ENCODE results near the gene CIAPIN1.

The CIAPIN1 gene

GRCh38 chr16:57476546-57477410 is 29.6 kb upstream of the CIAPIN1 start:
- DNase-seq (ENCODE audit: low read depth, low spot score), result no peak

- DNase-seq (ENCODE audit: low read depth, low spot score), result peak; percentile 26
Measured at GRCh38 chr16:57475711-57476339, 28.6 kb upstream of the CIAPIN1 start.

- no peak for DNase-seq (ENCODE audit: low read depth, low spot score)
Measured at GRCh38 chr16:57474671-57475661, 27.8 kb upstream of the CIAPIN1 start.

- no peak for DNase-seq (ENCODE audit: low read depth, low spot score)
Measured at GRCh38 chr16:57473906-57474305, 26.7 kb upstream of the CIAPIN1 start.

GRCh38 chr16:57473176-57473840 is 26.1 kb upstream of the CIAPIN1 start:
- DNase-seq (ENCODE audit: low read depth, low spot score), result no peak

GRCh38 chr16:57472665-57473060 is 25.5 kb upstream of the CIAPIN1 start:
- DNase-seq (ENCODE audit: low read depth, low spot score), result no peak

GRCh38 chr16:57471852-57472664 is 24.9 kb upstream of the CIAPIN1 start:
- DNase-seq (ENCODE audit: low read depth, low spot score), result no peak

GRCh38 chr16:57471209-57471608 is 24.0 kb upstream of the CIAPIN1 start:
- no peak for DNase-seq (ENCODE audit: low read depth, low spot score)

- no peak for DNase-seq (ENCODE audit: low read depth, low spot score)
Measured at GRCh38 chr16:57470711-57471110, 23.5 kb upstream of the CIAPIN1 start.

GRCh38 chr16:57469917-57470470 is 22.8 kb upstream of the CIAPIN1 start:
- no peak for DNase-seq (ENCODE audit: low read depth, low spot score)

- no peak for DNase-seq (ENCODE audit: low read depth, low spot score)
Measured at GRCh38 chr16:57469046-57469445, 21.9 kb upstream of the CIAPIN1 start.

- no peak for DNase-seq (ENCODE audit: low read depth, low spot score)
Measured at GRCh38 chr16:57468346-57468745, 21.2 kb upstream of the CIAPIN1 start.

- DNase-seq (ENCODE audit: low read depth, low spot score), result no peak
Measured at GRCh38 chr16:57464523-57464922, 17.3 kb upstream of the CIAPIN1 start.

GRCh38 chr16:57462978-57463362 is 15.8 kb upstream of the CIAPIN1 start:
- no peak for DNase-seq (ENCODE audit: low read depth, low spot score)

GRCh38 chr16:57462209-57462977 is 15.2 kb upstream of the CIAPIN1 start, which contains the start of gene POLR2C:
TSS of gene POLR2C (plus strand) at chr16:57462679. CDS start at chr16:57462725, 46 bp downstream.
- DNase-seq (ENCODE audit: low read depth, low spot score), result peak; percentile 82

GRCh38 chr16:57452021-57452420 is 4.8 kb upstream of the CIAPIN1 start:
- no peak for DNase-seq (ENCODE audit: low read depth, low spot score)

- no peak for DNase-seq (ENCODE audit: low read depth, low spot score)
Measured at GRCh38 chr16:57446531-57447185, 527 bp downstream of the CIAPIN1 start.

- DNase-seq (ENCODE audit: low read depth, low spot score), result no peak
Measured at GRCh38 chr16:57445510-57445909, 1.7 kb downstream of the CIAPIN1 start.

GRCh38 chr16:57444711-57445110 is 2.5 kb downstream of the CIAPIN1 start:
- DNase-seq (ENCODE audit: low read depth, low spot score), result no peak

Data from activated naive CD8-positive, alpha-beta T cell treated with anti-CD3 and anti-CD28 coated beads, Interleukin-2, amount 50 U/mL, for 16 hours (primary cell).